GM21360 (cell line): Measurements from ENCODE around the gene TMEM63B.
"Not testable (repeated sequence)": the region's sequence is repeated elsewhere in the genome, so short reads cannot be mapped to it uniquely, and the experiment has no call there.

Source experiments
- ATAC-seq: cut with Tn5 transposase; IDR thresholded peaks from one replicate; pipeline ENCODE4 v1.9.1; 2021; ENCODE audit warnings: mild to moderate bottlenecking, moderate library complexity; ENCODE audit not compliant: unreplicated experiment

Gene TMEM63B

GRCh38 chr6:44167567-44167966, 40.2 kb downstream of the TMEM63B start:
- no peak for ATAC-seq

GRCh38 chr6:44169154-44169553, 41.8 kb downstream of the TMEM63B start:
- no peak for ATAC-seq

- ATAC-seq: no peak
Observed at GRCh38 chr6:44169886-44170570, 42.7 kb downstream of the TMEM63B start.

- ATAC-seq: no peak
Observed at GRCh38 chr6:44171899-44172546, 44.7 kb downstream of the TMEM63B start.

GRCh38 chr6:44172731-44173500, 45.6 kb downstream of the TMEM63B start:
- peak; percentile 43 for ATAC-seq

- no peak for ATAC-seq
Observed at GRCh38 chr6:44176130-44176761, 48.9 kb downstream of the TMEM63B start.

DNA sequence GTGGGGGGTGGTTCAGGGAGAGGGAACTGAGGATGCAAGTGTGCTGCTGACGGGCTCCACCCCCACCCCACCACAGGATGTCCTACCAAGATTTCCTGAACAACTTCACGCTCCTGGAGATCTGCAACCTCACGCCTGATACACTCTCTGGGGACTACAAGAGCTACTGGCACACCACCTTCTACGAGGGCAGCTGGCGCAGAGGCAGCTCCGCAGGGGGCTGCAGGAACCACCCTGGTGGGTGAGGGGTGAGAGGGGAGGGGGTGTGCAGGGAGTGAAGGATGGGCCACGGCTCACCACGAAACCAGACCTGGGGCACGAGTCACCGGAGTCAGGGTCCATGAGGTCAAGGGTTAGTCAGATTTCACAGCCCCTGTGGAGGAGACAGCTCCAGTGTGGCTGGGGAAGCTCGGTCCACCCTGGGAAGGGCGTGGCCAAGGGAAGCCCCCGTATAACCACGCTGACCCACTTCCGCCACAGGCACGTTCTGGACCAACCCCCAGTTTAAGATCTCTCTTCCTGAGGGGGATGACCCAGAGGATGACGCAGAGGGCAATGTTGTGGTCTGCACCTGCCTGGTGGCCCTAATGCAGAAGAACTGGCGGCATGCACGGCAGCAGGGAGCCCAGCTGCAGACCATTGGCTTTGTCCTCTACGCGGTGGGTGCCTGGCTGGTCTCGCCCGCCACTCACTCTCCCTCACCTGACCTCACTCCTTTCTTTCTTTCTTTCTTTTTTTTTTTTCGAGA, 49.6 kb downstream of the TMEM63B start:
- ATAC-seq: peak; percentile 52

GRCh38 chr6:44177691-44178423, 50.5 kb downstream of the TMEM63B start:
- ATAC-seq: no peak

- ATAC-seq: no peak
Observed at GRCh38 chr6:44178424-44179071, 51.2 kb downstream of the TMEM63B start.

GRCh38 chr6:44179072-44179536, 51.8 kb downstream of the TMEM63B start:
- no peak for ATAC-seq

DNA sequence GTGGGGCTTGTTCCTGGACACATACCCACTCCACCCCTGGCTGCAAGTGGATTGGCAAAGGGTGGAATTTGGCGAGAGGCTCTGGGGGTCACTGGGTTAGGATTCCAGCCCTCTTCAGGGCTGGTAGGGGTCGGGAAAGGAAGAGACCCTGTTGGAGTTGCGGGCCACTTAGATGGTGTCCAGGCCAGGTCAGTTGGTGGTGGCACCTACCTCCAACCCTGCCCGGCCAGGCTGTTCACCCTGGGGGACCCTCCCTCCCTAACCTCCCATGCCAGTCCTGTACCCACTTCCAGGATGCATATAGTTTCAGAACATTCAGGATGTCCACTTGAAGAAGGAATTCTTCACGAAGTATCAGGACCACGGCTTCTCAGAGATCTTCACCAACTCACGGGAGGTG, 52.3 kb downstream of the TMEM63B start:
- ATAC-seq: no peak

DNA sequence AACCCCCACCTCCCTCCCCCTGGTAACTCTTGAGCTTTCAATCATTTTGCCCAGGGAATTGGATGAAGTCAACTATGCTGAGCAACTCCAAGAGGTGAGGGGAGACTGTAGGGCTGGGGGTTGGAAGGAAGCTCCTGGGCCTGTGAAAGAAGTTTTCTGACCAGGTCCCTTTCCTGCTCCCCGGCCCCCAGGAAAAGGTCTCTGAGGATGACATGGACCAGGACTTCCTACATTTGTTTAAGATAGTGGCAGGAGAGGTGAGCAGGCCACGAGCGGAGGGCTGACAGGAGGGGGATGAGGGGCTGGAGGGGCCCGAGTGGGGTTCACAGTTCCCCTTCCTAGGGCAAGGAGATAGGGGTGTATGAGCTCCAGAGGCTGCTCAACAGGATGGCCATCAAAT, 53.1 kb downstream of the TMEM63B start:
- ATAC-seq: no peak

DNA sequence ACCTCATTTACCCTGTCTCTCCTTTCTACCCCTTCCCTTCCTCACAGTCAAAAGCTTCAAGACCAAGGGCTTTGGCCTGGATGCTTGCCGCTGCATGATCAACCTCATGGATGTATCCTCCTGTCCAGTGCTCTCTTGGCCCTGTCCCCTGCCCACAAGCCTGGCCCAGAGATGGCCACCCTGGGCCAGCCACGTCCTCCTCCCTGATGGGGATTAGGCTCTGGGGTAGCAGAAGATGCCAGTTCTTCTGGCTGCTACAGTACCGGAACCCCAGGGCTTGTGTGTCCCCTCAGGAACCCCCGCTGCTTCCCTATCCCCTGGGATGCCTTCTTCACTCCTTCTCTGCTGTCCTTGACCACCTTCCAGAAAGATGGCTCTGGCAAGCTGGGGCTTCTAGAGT, 53.5 kb downstream of the TMEM63B start:
- no peak for ATAC-seq

- ATAC-seq: not testable (repeated sequence)
Observed at GRCh38 chr6:44181784-44182183, 54.4 kb downstream of the TMEM63B start.

DNA sequence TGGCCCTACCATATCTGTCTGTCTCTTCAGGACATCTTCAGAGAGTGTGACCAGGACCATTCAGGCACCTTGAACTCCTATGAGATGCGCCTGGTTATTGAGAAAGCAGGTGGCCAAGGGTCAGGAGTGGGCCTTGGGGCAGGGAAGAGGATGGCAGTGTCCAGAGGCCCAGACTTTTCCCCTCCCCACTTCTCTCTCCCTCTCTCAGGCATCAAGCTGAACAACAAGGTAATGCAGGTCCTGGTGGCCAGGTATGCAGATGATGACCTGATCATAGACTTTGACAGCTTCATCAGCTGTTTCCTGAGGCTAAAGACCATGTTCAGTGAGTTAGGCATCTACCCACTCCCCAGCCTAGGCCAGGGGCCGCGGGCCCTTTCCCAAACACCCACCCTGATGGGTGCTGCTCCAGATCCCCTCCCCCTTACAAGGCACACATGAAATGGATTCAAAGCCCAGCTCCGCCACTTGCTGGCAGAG, 55.6 kb downstream of the TMEM63B start:
- no peak for ATAC-seq

GRCh38 chr6:44183783-44184182, 56.4 kb downstream of the TMEM63B start:
- ATAC-seq: no peak

DNA sequence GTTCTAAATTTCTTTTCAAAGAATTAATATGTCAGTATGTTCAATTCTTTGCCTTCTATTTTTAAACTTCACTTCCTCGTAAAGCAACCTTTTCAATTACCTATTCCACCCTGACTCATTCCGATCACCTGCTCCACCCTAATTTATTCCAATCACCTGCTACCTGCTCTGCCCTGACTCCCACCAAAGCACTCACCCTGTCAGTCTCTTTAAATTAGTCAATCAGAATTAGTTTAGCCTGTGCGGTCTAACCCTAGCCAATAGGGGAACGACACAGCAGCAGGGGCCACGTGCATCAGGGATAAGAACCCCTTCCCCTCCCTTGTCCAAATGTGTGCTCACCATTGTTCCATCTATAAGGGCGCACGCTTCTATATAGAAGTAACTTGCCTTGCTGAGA, 58.0 kb downstream of the TMEM63B start:
- ATAC-seq: not testable (repeated sequence)

DNA sequence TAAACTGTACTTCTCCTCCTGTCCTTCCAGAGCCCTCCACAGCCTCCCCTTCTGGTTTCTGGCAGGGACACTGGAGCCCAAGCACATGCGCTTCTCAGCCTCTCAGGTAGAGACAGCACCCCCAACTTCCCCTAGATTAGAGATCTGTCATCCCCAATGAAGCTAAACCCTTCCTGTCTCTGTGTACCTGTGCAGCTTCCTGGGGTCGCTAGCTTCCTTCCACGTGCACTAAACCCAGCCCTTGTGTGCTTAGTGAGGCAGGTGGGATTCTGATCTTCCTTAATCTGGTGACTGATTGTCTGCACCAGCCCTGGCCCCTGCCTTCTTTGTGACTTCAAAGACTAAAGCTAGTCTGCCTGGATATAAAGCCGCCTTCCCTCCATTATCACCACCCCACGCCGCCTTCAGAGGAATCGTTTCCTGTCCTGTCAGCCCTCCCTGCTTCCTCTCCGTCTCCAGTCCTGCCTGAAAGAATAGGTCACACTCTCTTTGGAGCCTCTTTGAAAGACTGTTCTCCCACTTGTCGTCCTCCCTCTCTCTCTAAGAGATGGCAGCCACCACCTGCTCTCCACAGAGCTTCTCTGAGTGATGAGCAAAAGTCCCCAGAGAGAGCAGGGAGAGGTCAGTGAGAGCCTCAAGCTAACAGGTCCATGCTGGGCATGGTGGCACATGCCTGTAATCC, 58.7 kb downstream of the TMEM63B start:
- no peak for ATAC-seq

- ATAC-seq: no peak
Observed at GRCh38 chr6:44186635-44187025, 59.3 kb downstream of the TMEM63B start.
